Muscle of leg (tissue), 11 donors: Measurements from ENCODE around the gene CSF2RB. TPM values are rescaled to one million over a fixed set of nuclear protein-coding genes. Genes with fewer than 3 reads are reported as not detected.

Experiments used
- DNase-seq: peaks from one replicate; pipeline ENCODE4 v3.0.0; 2013
- H3K27ac ChIP-seq: one replicate; pipeline ENCODE4 v1.5.1; 2013; ENCODE audit warnings: mild to moderate bottlenecking, low read length, control low read depth
- H3K27me3 ChIP-seq: one replicate; pipeline ENCODE4 v1.6.1; 2013; ENCODE audit warnings: low read length; ENCODE audit not compliant: control insufficient read depth, insufficient read depth
- H3K36me3 ChIP-seq: one replicate; pipeline ENCODE4 v1.6.1; 2013; ENCODE audit warnings: low read length; ENCODE audit not compliant: control insufficient read depth, insufficient read depth
- H3K4me1 ChIP-seq: one replicate; pipeline ENCODE4 v1.6.1; 2013; ENCODE audit warnings: low read length; ENCODE audit not compliant: control insufficient read depth, insufficient read depth
- H3K4me3 ChIP-seq: one replicate; pipeline ENCODE4 v1.5.1; 2013; ENCODE audit warnings: low read length, control low read depth
- H3K9me3 ChIP-seq: replicated peaks from 2 replicates; pipeline ENCODE4 v1.6.1; 2013; ENCODE audit warnings: low read depth, low read length; ENCODE audit not compliant: control insufficient read depth
- WGBS: methylation state at CpG from one replicate; pipeline ENCODE4 v1.1.5; 2013; ENCODE audit warnings: missing lambda C conversion rate; ENCODE audit not compliant: insufficient coverage; 5-methylcytosine and 5-hydroxymethylcytosine counted together
- polyA plus RNA-seq, 8 donors: library from polyadenylated mRNA; unstranded; fragments of 120-200 nt; gene quantifications; one replicate each; pipeline versions ENCODE4 v1.2.1 to v1.2.3, GENCODE V29; 2013; ENCODE audit warnings: inconsistent platforms in 1 of 8, low replicate concordance in 1 of 8; ENCODE audit not compliant: insufficient read length in 8 of 8, insufficient read depth in 1 of 8
- total RNA-seq: library from RNA; stranded (reverse); fragments of 120-200 nt; gene quantifications from one replicate; pipeline ENCODE4 v1.2.4, GENCODE V29; 2013

Gene CSF2RB
- total and polyA plus RNA-seq, 9 donors: 1.3 to 3.2 (median 2.1) TPM

GRCh38 chr22:36887162-36887561, 26.3 kb upstream of the CSF2RB start:
- DNase-seq: no peak
- no peaks in the 10 kb centered on the region for H3K4me1 ChIP-seq
- WGBS: no CpG with 5 or more reads among the region's 4 CpGs
- H3K27me3 ChIP-seq: no peaks in the 10 kb centered on the region
- H3K9me3 ChIP-seq: no peaks in the 10 kb centered on the region
- no peak overlapping the region for H3K4me3 ChIP-seq
- H3K27ac ChIP-seq: no peak overlapping the region
- H3K36me3 ChIP-seq: no peaks in the 10 kb centered on the region

- Histone ChIP-seq H3K27me3 (peaks cover 2% of the 10 kb centered on the region), H3K27ac (no peak overlapping the region), H3K4me1 (no peaks in the 10 kb centered on the region), H3K4me3 (no peak overlapping the region), H3K9me3 (peaks cover 5% of the 10 kb centered on the region), H3K36me3 (no peaks in the 10 kb centered on the region)
- no peak for DNase-seq
- WGBS: no CpG with 5 or more reads among the region's 1 CpG
Observed at GRCh38 chr22:36891646-36892045, 21.8 kb upstream of the CSF2RB start.

DNA sequence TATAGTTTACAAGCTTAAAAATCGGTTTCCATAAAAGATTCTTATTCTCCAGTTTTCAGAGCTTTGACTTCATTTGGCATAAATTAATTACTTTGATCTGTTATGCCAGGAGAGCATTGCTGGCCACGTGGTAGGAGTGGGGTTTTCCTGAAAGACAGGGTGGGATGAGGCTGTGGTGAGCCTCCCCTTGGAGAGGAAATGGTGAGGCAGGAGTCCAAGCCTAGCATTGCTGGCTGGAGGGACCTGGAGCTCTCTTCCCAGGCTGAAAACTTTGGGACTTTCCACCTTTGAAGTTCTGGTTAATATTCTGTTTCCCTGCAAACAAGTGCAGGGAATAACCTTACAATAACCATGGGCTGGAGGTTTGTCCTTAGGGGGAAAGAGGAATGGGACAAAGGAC, 21.1 kb upstream of the CSF2RB start:
- H3K27ac ChIP-seq: no peak overlapping the region
- no peaks in the 10 kb centered on the region for H3K4me1 ChIP-seq
- H3K4me3 ChIP-seq: no peak overlapping the region
- no peak for DNase-seq
- H3K9me3 ChIP-seq: peaks cover 5% of the 10 kb centered on the region
- no peaks in the 10 kb centered on the region for H3K36me3 ChIP-seq
- whole genome bisulfite sequencing: 0% methylated on average over 1 of the region's 2 CpGs
- H3K27me3 ChIP-seq: peaks cover 2% of the 10 kb centered on the region

- no peak for DNase-seq
- Histone ChIP-seq H3K27ac (no peak overlapping the region), H3K27me3 (peaks cover 4% of the 10 kb centered on the region), H3K4me3 (no peak overlapping the region), H3K36me3 (no peaks in the 10 kb centered on the region), H3K4me1 (no peaks in the 10 kb centered on the region), H3K9me3 (peaks cover 5% of the 10 kb centered on the region)
- no CpG with 5 or more reads among the region's 3 CpGs for WGBS
Observed at GRCh38 chr22:36893262-36893661, 20.2 kb upstream of the CSF2RB start.

- H3K4me3 ChIP-seq: no peak overlapping the region
- no peaks in the 10 kb centered on the region for H3K36me3 ChIP-seq
- no peaks in the 10 kb centered on the region for H3K4me1 ChIP-seq
- no peak for DNase-seq
- H3K9me3 ChIP-seq: peaks cover 5% of the 10 kb centered on the region
- H3K27ac ChIP-seq: no peak overlapping the region
- no CpG with 5 or more reads among the region's 1 CpG for WGBS
- H3K27me3 ChIP-seq: peaks cover 4% of the 10 kb centered on the region
Observed at GRCh38 chr22:36894266-36894665, 19.2 kb upstream of the CSF2RB start.

- DNase-seq: no peak
- Histone ChIP-seq H3K27ac (no peak overlapping the region), H3K27me3 (peaks cover 10% of the 10 kb centered on the region), H3K4me1 (no peaks in the 10 kb centered on the region), H3K9me3 (peaks cover 7% of the 10 kb centered on the region), H3K36me3 (no peaks in the 10 kb centered on the region), H3K4me3 (no peak overlapping the region)
- 60% methylated on average over 2 of the region's 3 CpGs for WGBS
Observed at GRCh38 chr22:36897611-36898010, 15.8 kb upstream of the CSF2RB start.

- no peak overlapping the region for H3K27ac ChIP-seq
- no peak overlapping the region for H3K4me3 ChIP-seq
- no peak for DNase-seq
- peaks cover 7% of the 10 kb centered on the region for H3K9me3 ChIP-seq
- 57% methylated on average over 3 of the region's 4 CpGs for WGBS
- peaks cover 9% of the 10 kb centered on the region for H3K27me3 ChIP-seq
- no peaks in the 10 kb centered on the region for H3K4me1 ChIP-seq
- no peaks in the 10 kb centered on the region for H3K36me3 ChIP-seq
Observed at GRCh38 chr22:36898690-36899089, 14.7 kb upstream of the CSF2RB start.

- no peak overlapping the region for H3K27ac ChIP-seq
- H3K4me3 ChIP-seq: no peak overlapping the region
- H3K27me3 ChIP-seq: peaks cover 12% of the 10 kb centered on the region
- peaks cover 7% of the 10 kb centered on the region for H3K9me3 ChIP-seq
- H3K4me1 ChIP-seq: no peaks in the 10 kb centered on the region
- no CpG with 5 or more reads among the region's 1 CpG for WGBS
- no peak for DNase-seq
- H3K36me3 ChIP-seq: no peaks in the 10 kb centered on the region
Observed at GRCh38 chr22:36899498-36899897, 13.9 kb upstream of the CSF2RB start.

DNA sequence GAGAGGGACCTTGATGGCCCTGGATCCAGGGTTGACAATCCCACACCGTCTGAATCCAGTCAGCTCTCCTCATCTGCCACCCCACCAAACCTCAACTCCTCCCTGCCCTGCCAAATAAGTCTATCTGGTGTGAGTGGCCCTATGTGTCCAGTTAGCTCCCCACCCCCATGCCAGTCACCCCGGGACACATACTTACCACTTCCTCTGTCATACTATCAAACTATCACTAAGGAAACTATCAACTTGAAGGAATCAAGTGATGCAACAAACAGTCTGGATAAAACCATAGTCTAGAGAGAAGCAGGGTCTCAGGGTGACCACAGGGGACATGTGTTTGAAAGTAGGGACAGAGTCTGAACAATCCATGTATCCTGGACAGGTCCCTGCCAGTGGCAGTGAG, 13.2 kb upstream of the CSF2RB start:
- 60% methylated on average over 1 of the region's 2 CpGs for WGBS
- H3K27ac ChIP-seq: no peak overlapping the region
- H3K36me3 ChIP-seq: no peaks in the 10 kb centered on the region
- H3K4me3 ChIP-seq: no peak overlapping the region
- no peaks in the 10 kb centered on the region for H3K4me1 ChIP-seq
- peaks cover 12% of the 10 kb centered on the region for H3K27me3 ChIP-seq
- DNase-seq: no peak
- peaks cover 7% of the 10 kb centered on the region for H3K9me3 ChIP-seq

GRCh38 chr22:36900880-36901279, 12.5 kb upstream of the CSF2RB start:
- H3K36me3 ChIP-seq: no peaks in the 10 kb centered on the region
- WGBS: 22% methylated on average over 4 of the region's 4 CpGs
- no peak overlapping the region for H3K4me3 ChIP-seq
- no peak for DNase-seq
- peaks cover 12% of the 10 kb centered on the region for H3K27me3 ChIP-seq
- peaks cover 2% of the 10 kb centered on the region for H3K9me3 ChIP-seq
- H3K27ac ChIP-seq: no peak overlapping the region
- no peaks in the 10 kb centered on the region for H3K4me1 ChIP-seq

- H3K9me3 ChIP-seq: peaks cover 2% of the 10 kb centered on the region
- WGBS: 77% methylated on average over 9 of the region's 13 CpGs
Observed at GRCh38 chr22:36901411-36902142, 11.9 kb upstream of the CSF2RB start.

More at GRCh38 chr22:36901411-36902142, 11.9 kb upstream of the CSF2RB start:
- H3K4me3 ChIP-seq: no peak overlapping the region
- no peaks in the 10 kb centered on the region for H3K4me1 ChIP-seq
- peaks cover 12% of the 10 kb centered on the region for H3K27me3 ChIP-seq
- no peak overlapping the region for H3K27ac ChIP-seq
- no peaks in the 10 kb centered on the region for H3K36me3 ChIP-seq
- no peak for DNase-seq
